Nucleus accumbens (tissue), 56 donors: ENCODE data around the gene ACP4.
A peak's percentile ranks its signal among the peaks of the same experiment; 100 is the strongest.
"Not testable (repeated sequence)": the region's sequence is repeated elsewhere in the genome, so short reads cannot be mapped to it uniquely, and the experiment has no call there.

ENCODE experiments used
- DNase-seq, 56 donors: peaks; one replicate each; lab custom pipeline; 2025; lab: John Stamatoyannopoulos, UW

ACP4 gene

DNA sequence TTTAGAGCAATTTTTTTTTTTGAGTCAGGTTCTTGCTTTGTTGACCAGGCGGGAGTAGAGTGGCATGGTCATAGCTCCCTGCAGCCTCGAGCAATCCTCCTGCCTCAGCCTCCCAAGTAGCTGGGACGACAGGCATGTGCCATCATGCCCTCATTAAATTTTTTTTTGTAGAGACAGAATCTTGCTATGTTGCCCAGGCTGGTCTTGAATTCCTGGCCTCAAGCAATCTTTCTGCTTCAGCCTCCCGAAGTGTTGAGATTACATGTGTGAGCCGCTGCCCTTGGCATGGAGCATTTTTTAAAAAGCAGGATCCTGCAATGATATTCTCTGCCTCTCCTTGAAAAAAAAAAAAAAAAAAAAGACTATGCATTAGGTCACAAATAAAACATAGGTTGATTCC is 14.1 kb upstream of the ACP4 start:
- DNase-seq = no peak

- DNase-seq = no peak
Observed at GRCh38 chr19:50777261-50777660, 13.0 kb upstream of the ACP4 start.

DNA sequence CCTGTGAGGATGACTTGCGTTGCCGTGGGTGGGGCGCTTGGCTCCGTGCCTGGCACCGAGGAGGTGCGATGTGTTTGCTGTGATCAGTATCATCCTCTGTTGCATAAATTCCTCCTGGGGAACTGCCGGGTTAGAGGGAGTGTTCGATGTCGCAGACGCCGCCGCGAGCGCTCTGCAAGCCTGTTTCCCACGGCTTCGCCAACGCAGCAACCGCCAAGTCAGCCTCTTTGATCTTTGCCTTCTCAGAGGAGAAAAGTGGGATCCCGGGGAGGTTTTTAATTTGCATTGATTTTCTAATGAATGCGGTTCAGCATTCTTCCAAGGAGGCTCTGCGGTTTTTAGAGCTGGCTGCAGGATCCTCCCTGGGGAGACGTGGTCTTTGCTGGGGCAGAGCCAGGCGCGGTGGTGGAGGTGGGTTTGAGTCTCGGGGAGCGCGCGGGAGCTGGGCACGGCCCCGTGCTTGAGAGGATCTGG is 12.3 kb upstream of the ACP4 start:
- DNase-seq = peak in 35 of 56 donors; percentile 8 to 84 (median 49)

DNA sequence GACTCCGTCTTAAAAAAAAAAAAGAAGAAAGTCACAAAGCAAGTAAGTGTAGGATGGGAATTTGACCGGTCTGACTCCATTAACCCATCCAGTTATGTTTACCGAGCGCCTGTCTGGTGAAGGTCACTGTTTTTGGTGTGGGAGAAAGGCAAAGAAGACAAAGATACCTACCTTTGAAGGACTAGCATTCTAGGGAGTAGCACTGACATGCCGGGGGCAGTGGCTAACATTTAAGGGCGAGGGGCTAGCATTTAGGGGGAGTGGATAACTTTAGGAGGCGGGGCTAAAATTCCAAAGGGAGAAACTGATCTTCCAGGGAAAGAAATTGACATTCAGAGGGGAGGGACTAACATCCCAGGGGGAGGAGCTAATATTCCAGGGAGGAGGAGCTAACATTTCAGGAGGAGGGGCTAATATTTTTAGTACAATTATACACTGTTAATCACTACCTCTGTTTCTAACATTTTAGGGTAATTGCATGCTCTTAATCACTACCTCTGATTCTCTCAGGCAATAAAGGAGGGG is 11.2 kb upstream of the ACP4 start:
- no peak for DNase-seq

GRCh38 chr19:50779504-50780457 is 10.4 kb upstream of the ACP4 start:
- peak in 32 of 56 donors; percentile 2 to 79 (median 47) for DNase-seq

DNA sequence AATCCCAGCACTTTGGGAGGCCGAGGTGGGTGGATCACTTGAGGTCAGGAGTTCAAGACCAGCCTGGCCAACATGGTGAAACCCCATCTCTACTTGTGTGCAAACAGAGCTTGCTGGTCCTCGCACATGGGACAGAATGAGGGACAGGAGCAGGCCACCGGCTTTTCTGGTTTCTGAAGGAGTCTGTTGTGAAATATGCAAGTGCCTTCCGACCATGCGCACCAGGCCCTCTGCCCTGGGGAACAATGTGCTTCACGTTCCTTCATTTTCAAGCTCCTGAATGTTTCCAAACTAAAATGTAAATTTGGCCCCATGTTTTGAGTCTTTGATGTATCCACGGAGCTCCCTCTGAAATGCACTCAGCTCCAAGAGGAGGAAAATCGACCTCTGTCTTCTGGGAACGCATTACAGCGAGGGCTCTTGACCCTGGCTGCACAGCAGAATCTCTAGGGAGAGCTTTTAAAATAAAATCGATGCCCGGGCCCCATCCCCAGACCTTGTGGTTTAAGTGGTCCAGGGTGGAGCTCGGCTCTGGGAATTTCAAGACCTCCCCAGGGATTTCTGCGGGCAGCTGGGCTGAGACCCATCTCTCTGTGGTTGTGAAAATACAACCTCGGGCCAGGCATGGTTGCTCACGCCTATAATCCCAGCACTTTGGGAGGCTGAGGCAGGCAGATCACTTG is 9.3 kb upstream of the ACP4 start:
- no peak for DNase-seq

GRCh38 chr19:50783848-50784152 is 6.4 kb upstream of the ACP4 start:
- not testable (repeated sequence) for DNase-seq

DNA sequence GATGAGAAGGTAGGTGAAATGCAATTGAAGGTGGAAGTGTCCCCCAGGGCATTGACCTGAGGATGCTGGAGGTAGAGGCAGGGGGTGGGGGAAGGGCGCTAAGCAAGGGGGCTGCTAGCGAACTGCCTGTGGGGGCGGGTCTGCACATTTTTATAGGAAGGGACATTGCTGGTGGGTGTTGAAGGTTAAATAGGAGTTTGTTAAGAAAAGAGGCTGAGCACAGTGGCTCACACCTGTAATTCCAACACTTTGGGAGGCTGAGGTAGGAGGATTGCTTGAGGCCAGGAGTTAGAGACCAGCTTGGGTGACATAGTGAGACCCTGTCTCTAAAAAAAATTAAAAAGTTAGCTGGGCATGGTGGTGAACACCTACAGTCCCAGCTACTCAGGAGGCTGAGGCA is 5.5 kb upstream of the ACP4 start:
- no peak for DNase-seq

DNA sequence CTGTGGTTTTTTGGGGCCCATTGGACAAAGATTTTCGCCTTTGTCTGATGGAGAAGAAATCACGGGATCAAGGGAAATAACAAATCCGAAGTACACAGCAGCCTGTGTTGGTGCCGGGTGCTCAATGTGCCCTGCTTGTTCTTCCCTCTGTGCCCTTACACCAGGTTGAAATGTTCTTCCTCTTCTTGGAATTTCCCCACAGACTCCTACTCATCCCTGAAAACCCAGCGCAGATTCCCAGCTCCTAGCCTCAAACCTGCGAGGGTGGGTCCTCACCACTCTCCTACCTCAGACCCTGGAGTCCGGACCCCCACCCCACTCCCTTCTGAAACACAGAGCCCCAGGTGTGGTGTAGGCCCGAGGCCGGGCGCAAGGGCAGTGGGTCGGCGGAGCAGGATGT is 4.9 kb upstream of the ACP4 start:
- DNase-seq = no peak

DNA sequence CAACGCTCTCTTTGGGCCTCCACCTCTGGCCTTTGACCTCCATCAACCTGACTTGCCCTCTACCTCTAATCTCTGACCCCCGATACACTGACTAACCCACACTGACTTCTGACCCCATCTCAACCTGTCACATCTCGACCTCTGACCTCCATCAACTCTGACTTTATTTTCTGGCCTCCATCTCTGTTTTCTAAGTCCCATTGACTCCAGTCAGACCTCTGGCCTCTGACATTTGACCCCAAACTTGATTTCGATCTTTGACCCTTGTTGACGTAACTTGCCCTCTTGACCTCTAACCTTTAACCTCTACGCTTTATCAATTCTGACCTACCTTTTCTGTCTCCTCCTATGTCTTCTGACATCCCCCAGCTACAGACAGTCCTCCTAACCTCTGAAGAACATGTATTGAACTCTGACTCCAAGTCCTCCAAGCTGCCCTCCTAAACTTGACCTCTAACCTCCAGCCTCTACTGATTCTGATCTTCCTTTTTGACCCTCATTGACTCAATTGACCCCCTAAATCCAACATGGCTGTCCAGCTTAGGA is 780 bp downstream of the ACP4 start:
- no peak for DNase-seq

GRCh38 chr19:50791594-50792271 is 1.5 kb downstream of the ACP4 start:
- no peak for DNase-seq

DNA sequence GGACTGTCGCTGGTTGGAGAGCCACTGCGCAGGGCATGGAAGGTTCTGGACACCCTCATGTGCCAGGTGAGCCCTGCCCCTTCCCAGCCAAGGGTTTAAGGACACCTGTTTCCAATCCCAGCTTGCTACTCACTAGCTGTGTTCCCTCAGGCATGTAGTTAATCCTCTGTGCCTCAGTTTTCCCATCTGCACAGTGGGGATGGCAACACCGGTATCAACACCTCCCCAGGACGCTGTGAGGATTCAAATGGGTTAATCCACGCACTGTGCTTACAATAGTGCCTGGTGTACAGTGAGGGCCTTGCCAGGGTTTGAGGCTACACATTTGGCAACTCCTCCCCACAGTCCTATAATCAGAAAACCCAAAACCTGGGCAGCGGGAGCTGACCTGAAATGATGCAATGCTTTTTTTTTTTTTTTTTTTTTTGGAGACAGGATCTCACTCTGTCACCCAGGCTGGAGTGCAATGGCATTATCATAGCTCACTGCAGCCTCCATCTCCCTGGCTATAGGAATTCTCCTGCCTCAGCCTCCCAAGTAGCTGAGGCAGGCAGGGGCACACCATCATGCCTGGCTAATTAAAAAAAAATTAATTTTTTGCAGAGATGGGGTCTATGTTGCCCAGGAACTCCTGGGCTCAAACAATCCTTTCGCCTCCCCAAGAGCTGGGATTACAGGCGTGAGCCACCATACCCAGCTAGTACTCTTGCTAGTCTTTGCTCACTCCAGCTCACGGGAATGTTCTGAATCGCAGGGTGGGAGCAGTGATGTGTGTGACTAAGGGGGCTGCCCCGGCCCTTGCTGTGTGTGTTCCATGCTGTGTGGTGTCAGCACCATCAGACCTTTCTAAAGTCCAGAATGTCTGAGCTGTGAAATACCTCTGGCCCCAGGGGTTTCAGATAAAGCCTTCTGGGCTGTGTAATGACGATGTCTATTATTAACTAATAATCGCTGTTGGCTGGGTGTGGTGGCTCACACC is 2.3 kb downstream of the ACP4 start:
- no peak for DNase-seq

GRCh38 chr19:50793558-50794065 is 3.4 kb downstream of the ACP4 start:
- DNase-seq = no peak

- no peak for DNase-seq
Observed at GRCh38 chr19:50794074-50794875, 4.1 kb downstream of the ACP4 start.

DNA sequence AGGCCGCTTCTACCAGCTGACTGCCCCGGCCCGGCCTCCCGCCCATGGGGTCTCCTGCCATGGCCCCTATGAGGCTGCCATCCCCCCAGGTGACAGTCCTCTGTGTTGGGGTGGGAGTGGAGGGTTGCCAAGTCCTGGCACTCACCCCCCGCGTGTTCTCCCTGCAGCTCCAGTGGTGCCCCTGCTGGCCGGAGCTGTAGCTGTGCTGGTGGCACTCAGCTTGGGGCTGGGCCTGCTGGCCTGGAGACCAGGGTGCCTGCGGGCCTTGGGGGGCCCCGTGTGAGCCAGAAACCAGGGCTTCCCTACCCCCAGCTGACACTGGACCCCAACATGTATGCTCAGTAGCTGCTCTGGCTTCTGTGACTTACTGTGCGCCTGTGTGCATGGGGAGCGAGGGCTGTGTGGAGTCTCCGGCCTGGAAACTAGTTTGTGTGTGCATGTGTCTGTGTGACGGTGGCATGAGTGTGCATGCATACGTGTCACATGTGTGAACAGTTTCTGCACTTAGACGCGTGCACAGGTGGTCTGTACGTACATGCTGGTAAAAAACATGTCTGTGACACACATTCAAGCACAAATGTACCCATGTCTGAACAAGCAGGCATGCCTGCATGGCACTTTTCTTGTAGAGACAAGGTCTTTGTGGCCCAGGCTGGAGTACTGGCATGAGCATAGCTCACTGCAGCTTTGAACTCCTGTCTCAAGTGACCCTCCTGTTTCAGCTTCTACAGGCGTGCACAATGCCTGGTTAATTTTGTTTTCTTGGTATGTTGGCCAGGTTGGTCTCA is 4.9 kb downstream of the ACP4 start:
- no peak for DNase-seq

DNA sequence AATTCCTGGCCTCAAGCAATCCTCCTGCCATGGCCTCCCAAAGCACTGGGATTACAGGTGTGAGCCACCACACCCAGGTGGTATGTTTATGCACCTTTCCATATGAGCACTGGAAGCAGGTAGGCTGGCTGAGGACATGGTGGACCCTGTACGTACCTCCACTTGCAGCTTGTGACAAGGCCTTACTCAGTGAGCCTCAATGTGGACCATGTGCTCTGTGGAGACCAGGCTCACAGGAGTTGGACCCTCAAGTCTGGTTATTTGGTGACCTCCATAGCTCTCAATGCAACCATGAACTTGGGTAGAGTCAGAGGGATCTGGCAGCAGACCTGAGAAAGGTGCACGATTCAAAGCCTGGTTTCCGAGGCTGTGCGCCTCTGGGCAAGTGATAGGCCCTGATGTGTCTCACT is 5.5 kb downstream of the ACP4 start:
- no peak for DNase-seq

DNA sequence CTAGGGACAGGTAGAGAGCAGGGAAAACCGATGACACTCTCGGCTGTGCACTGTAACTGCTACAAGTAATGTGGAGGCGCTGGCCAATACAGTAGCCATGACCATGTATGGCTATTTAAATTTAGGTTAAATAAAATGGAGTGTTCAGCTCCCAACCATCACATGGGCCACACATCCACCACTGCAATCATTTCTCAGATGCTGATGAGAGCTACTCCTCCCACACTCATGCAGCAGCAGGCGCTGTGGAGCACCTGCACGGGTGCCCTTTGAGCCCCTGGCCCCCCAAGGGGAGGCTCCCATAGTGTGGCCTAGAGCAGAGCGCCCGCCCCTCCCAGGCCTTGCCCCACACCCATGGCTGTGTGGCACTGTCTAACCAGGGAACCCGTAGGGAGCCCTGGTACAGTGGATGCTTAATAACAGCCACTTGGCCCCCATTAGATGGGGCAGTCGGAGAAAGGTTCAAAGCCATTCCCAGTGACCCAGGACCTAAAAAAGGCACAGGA is 6.0 kb downstream of the ACP4 start:
- no peak for DNase-seq
